Measurements from ENCODE around the gene VAMP1.

DNA sequence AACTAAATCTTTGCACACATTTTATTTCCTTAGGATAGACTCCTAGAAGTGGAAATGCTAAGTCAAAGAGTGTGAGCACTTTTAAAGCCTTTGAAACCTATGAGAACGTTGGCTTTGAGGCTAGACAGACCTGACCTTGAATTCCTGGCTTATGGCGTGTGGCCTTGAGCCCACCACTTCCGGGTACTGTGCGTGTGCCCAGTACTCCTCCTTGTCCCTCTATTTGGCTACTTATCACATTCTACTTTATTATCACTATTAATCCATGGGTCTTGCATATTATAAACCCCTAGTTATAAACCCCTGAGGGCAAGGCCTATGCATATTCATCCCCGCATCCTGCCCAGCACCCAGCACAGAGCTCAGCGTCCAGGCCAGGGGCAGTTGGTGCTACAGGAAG lies 51.7 kb downstream of the VAMP1 start:
- TF ChIP-seq POLR2A (IDR thresholded peaks at IDR 0.05; ENCODE audit: low read length) (no peak), GATA1 (IDR thresholded peaks at IDR 0.05; ENCODE audit: low read depth, low read length) (no peak)

Data from erythroblast (primary cell).